Measurements from ENCODE around the gene POU6F2. TPM values are rescaled to one million over a fixed set of nuclear protein-coding genes. Genes with fewer than 3 reads are reported as not detected.

POU6F2 gene
- total RNA-seq, 1 experiment from 2014 or later, result not detected

GRCh38 chr7:39198556-39198955 is 220.8 kb downstream of the POU6F2 start:
- H3K4me1 ChIP-seq (ENCODE audit: control insufficient read depth, insufficient read depth, low read length), result no peaks in the 10 kb centered on the region
- no TSS peak for BruUV-seq (replicated peaks)
- ATAC-seq (no peak), DNase-seq (ENCODE audit: low read depth, low spot score) (no peak)
- no peak overlapping the region for H3K27ac ChIP-seq (ENCODE audit: low read length)
- ChIA-PET CTCF (no interaction called here), POLR2A (no interaction called here)
- H3K36me3 ChIP-seq (ENCODE audit: control insufficient read depth, insufficient read depth, low read length), result no peaks in the 10 kb centered on the region
- H3K27me3 ChIP-seq (ENCODE audit: control insufficient read depth, insufficient read depth, low read length), result peaks cover 2% of the 10 kb centered on the region; the same call in 1 of the 2 replicates
- no peaks in the 10 kb centered on the region for H3K9me3 ChIP-seq (ENCODE audit: control insufficient read depth, insufficient read depth, low read depth, low read length)
- H3K4me3 ChIP-seq (ENCODE audit: low read depth in 2 of 2, low read length in 2 of 2), result no peak overlapping the region
- in situ Hi-C loops (cut with HindIII; ENCODE audit: low pct_unique_long_range_greater_than_20kb, low sequenced_read_pairs), result no loop called here
- TF ChIP-seq POLR2AphosphoS5 (IDR thresholded peaks at IDR 0.05; ENCODE audit: low read depth, low read length), result no peak
- TF ChIP-seq SIN3A (IDR thresholded peaks at IDR 0.05; ENCODE audit: borderline replicate concordance, insufficient read depth, low read depth, low read length), result no peak
- TF ChIP-seq REST (IDR thresholded peaks at IDR 0.05; ENCODE audit: insufficient read depth in 1 of 2, low read depth in 2 of 2, low read length in 1 of 2), result no peak
- TF ChIP-seq TCF7L2 (IDR thresholded peaks at IDR 0.05; ENCODE audit: low read depth, low read length), result no peak
- no peak for TF ChIP-seq CTCF (IDR thresholded peaks at IDR 0.05)
- intact Hi-C loops (cut with micrococcal nuclease; ENCODE audit: unreplicated experiment), result no loop called here

- ChIA-PET POLR2A (no interaction called here), CTCF (no interaction called here)
- TF ChIP-seq CTCF (IDR thresholded peaks at IDR 0.05) (no peak), REST (IDR thresholded peaks at IDR 0.05; ENCODE audit: insufficient read depth in 1 of 2, low read depth in 2 of 2, low read length in 1 of 2) (no peak), POLR2AphosphoS5 (IDR thresholded peaks at IDR 0.05; ENCODE audit: low read depth, low read length) (no peak), TCF7L2 (IDR thresholded peaks at IDR 0.05; ENCODE audit: low read depth, low read length) (no peak), SIN3A (IDR thresholded peaks at IDR 0.05; ENCODE audit: borderline replicate concordance, insufficient read depth, low read depth, low read length) (no peak)
- ATAC-seq (no peak), DNase-seq (ENCODE audit: low read depth, low spot score) (no peak)
- H3K4me1 ChIP-seq (ENCODE audit: control insufficient read depth, insufficient read depth, low read length), result no peaks in the 10 kb centered on the region
- in situ Hi-C loops (cut with HindIII; ENCODE audit: low pct_unique_long_range_greater_than_20kb, low sequenced_read_pairs) (no loop called here), intact Hi-C loops (cut with micrococcal nuclease; ENCODE audit: unreplicated experiment) (no loop called here)
- H3K36me3 ChIP-seq (ENCODE audit: control insufficient read depth, insufficient read depth, low read length), result no peaks in the 10 kb centered on the region
- H3K4me3 ChIP-seq (ENCODE audit: low read depth in 2 of 2, low read length in 2 of 2), result no peak overlapping the region
- BruUV-seq (replicated peaks), result no TSS peak
- H3K9me3 ChIP-seq (ENCODE audit: control insufficient read depth, insufficient read depth, low read depth, low read length), result no peaks in the 10 kb centered on the region
- peaks cover 2% of the 10 kb centered on the region; the same call in 1 of the 2 replicates for H3K27me3 ChIP-seq (ENCODE audit: control insufficient read depth, insufficient read depth, low read length)
- H3K27ac ChIP-seq (ENCODE audit: low read length), result no peak overlapping the region
These were observed 221.3 kb downstream of the POU6F2 start for GRCh38 chr7:39199006-39199405.
